HG03097 (cell line): Measurements from ENCODE around the gene EP400.
"Not testable (repeated sequence)": the region's sequence is repeated elsewhere in the genome, so short reads cannot be mapped to it uniquely, and the experiment has no call there.

Experiments used
- ATAC-seq: cut with Tn5 transposase; IDR thresholded peaks from one replicate; pipeline ENCODE4 v1.9.1; 2021; ENCODE audit not compliant: unreplicated experiment, low FRiP score

Gene EP400

GRCh38 chr12:132079200-132079599, 129.5 kb downstream of the EP400 start:
- ATAC-seq, result no peak

GRCh38 chr12:132079695-132080094, 130.0 kb downstream of the EP400 start:
- ATAC-seq, result no peak

DNA sequence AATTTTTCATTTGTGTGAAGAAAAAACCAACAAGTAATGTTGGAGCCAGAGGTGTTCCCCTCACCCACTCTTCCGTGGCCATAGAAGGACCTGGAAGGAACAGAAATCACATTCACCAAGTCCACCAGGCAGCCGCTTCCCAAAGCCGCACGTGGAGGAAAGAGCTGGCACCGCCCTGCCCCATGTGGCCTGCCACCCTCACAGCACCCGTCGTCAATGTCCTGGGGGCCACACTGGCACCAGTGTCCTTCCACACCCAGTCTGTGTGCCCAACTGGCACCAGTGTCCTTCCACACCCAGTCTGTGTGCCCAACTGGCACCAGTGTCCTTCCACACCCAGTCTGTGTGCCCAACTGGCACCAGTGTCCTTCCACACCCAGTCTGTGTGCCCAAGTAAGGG, 130.8 kb downstream of the EP400 start:
- not testable (repeated sequence) for ATAC-seq

DNA sequence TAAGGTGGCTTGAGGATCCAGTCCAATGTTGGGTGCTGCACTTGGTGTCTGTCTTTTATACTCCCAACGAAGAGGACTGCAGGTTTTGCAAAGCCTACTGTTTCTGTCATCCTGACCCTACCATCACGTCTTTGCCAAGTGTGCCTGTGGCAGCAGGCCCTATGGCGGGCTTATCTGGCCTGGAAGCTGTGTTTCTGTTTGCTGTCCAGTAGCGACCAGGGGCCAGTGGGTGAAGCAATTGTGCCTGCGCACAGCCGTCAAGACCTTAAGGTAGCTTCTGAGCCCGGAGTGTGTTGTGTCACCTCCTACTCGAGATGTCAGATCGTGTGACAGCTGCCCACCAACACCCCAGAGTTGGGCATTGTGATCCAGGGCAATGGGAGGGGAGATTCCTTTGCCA, 131.7 kb downstream of the EP400 start:
- ATAC-seq, result no peak

GRCh38 chr12:132083614-132083940, 133.8 kb downstream of the EP400 start:
- ATAC-seq, result peak; percentile 8

DNA sequence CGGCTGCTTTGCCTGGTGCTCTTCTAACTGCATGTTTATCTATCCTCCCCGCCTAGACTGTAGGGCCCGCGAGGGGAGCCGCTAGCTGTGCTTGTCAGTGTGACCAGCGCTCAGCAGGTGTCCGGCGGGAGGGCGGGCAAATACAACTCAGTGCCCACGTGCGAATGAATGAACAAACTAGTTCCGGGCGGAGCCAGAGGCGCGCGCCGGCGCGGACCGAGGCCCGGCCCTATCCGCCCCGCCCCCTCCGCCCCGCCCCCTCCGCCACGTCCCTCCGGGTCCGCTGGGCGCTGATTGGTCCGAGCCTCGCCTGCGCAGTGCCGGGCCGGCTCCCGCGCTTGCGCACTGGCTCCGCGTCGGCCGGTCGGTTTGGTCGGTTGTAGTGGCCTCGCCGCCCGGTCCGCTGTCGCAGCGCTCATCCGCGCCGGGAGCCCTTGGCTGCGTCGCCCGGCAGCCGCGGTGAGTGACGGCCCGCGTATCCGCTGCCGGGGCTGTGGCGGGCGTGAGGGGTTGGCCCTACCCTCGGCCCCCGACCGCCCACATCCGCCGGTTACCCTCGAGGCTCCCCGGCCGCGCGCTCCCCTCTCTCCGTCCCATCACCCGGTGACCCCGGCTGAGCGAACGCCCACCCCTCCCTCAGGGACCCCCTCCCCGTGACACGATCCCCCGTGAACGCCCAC, 134.3 kb downstream of the EP400 start:
- ATAC-seq, result peak; percentile 83

GRCh38 chr12:132084621-132085290, 135.0 kb downstream of the EP400 start:
- ATAC-seq, result no peak

- no peak for ATAC-seq
Measured at GRCh38 chr12:132085291-132085635, 135.5 kb downstream of the EP400 start.

- ATAC-seq, result no peak
Measured at GRCh38 chr12:132089407-132089910, 139.7 kb downstream of the EP400 start.

DNA sequence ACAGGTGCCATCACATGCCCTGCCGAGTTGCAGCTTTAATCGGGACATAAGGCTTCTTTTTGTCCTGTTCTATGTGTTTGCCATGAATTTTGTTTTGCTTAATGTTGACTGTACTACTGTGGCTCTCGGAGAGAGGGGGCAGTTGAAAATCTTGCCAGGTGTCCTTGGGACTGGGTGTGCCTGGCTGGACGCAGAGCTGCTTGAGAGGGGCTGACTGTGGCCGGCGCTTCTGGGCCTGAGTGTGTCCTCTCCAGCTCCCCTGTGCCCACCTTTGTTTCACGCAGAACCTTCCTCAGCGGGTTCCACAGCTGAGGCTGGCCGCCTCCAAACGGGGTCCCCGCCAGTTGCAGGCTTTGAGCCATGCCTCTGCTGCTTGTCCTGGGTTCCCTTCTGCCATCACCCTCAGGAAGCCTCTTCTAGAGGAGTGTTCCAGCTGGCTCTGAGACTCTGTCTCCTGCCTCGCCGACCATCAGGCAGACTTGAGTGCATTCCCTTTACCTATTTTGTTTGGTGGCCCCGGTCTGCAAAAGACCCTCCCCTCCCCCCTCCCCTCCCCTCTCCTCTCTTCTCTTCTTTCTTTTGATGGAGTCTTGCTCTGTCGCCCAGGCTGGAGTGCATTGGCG, 144.6 kb downstream of the EP400 start:
- no peak for ATAC-seq

GRCh38 chr12:132095520-132096409, 146.0 kb downstream of the EP400 start:
- ATAC-seq, result no peak

GRCh38 chr12:132099739-132100138, 150.0 kb downstream of the EP400 start:
- no peak for ATAC-seq

DNA sequence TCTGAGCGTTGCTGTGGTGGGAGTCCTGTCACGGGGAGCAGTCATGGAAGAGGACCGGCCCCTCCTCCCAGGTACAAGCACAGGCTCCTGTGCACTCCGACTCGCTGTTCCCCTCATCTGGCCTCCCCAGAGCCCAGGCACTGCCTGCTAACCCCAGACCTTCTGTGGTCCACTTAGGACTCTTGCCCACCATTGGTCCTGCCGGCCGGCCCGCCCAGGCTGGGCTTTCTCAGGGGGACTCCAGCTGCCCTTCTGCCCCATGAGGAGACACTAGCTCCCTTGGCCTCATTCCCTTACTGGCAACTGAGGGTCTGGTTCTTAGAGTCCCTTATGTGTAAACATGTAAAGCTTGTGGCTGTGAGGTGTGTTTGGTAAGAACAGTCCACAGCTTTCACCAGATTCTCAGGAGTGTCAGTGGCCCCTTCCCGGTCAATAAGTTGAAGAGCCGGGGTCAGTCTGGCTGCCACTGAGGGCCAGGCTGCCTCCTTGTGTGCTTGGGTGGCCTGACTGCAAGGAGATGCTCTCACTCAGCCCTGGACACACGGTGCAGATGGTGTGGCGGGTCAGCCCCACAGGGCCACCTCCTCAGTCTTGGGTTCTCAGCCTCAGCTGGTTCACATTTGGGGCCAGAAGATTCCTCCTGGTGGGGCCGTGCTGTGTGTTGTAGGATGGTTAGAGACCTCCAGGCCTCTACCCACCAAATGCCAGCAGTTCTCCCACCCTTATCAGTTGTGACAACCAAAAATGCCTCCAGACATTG, 150.7 kb downstream of the EP400 start:
- no peak for ATAC-seq

GRCh38 chr12:132102297-132102696, 152.6 kb downstream of the EP400 start:
- ATAC-seq, result no peak

DNA sequence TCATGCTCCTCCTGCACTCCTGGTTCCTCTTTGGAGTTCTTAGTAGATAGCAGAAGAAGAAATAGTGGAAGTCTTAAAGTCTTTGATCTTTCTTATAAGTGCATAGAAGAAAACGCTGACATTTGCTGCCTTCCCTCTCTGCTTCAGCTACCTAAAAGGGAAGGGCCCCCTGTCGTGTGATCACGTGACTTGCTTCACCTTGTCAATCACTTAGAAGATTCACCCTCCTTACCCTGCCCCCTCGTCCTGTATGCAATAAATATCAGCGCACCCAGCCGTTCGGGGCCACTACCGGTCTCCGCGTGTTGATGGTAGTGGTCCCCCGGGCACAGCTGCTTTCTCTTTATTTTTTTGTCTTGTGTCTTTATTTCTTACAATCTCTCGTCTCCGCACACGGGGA, 153.3 kb downstream of the EP400 start:
- ATAC-seq, result not testable (repeated sequence)

GRCh38 chr12:132103542-132104308, 154.0 kb downstream of the EP400 start:
- ATAC-seq, result no peak

- no peak for ATAC-seq
Measured at GRCh38 chr12:132105467-132105866, 155.7 kb downstream of the EP400 start.

DNA sequence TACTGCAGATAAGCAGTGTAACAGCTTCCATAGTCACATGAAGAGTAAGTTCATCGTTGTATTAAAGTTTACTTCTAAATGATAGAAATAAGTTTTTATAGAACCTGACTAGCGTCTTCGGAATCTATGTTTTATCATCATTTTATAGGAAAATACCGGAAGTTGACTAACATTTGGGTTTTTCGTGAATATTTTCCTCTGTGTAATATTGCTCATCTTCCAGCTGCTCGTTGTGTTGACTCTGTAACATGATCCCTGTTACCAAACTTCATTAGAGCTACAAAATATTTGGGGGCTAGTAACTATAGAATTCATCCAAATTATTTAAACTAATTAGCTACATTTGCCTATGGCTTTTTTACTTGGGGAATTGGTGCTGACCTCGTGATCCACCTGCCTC, 157.2 kb downstream of the EP400 start:
- ATAC-seq, result no peak

DNA sequence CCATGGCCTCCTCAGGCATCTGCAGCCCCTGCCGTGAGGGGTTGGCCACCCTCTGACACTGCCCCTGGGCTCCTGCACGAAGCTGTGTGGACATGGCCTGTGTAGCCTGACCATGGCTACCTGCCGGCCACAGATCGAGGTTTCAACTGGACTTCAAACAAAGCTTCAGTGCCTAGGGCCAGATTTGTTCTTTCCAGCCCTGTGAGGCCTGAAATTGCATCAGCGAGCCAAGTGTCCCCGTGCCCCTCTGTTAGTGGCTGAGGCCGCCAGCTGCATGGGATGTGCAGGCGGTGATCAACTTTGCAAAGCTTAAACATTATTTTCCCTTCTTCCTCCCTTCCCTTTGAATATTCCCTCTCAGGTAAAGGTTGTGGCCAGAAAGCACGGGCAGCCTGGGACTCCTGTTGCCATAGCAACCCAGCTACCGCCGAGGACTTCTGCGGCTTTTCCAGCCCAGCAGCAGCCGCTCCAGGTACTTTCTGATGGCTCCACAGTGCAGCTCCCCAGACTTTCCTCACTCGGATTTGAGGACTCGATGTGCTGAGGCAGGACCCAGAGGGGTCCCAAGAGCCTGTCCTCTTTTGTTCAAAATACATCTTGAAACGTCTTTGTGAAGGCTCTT, 158.6 kb downstream of the EP400 start:
- ATAC-seq, result no peak
